C4-2B (cell line): ENCODE measurements around the gene NME7.
"Not testable (repeated sequence)": the region's sequence is repeated elsewhere in the genome, so short reads cannot be mapped to it uniquely, and the experiment has no call there.

ENCODE experiments used
- CTCF ChIP-seq: fragments of 450-650 bp; conservative IDR thresholded peaks from 2 replicates; pipeline ENCODE4 v1.5.1; 2017; ENCODE audit warnings: mild to moderate bottlenecking
- ZFX ChIP-seq: fragments of 450-650 bp; IDR thresholded peaks from 2 replicates; pipeline ENCODE4 v1.6.1; 2017

GRCh38 chr1:169281562-169281961 lies 86.0 kb downstream of the NME7 start:
- not testable (repeated sequence) for TF ChIP-seq CTCF, ZFX
